ENCODE measurements around the gene ALDH18A1. TPM values are rescaled to one million over a fixed set of nuclear protein-coding genes. Genes with fewer than 3 reads are reported as not detected.

ALDH18A1 gene
- total RNA-seq, 2 experiments from 2014 or later, result 46.8 to 48.7 TPM

- Mint-ChIP-seq H3K4me1 (no peaks in the 10 kb centered on the region), H3K27ac (no peak overlapping the region), H3K4me3 (no peak overlapping the region), H3K9me3 (no peaks in the 10 kb centered on the region), H3K36me3 (no peaks in the 10 kb centered on the region), H3K27me3 (peaks cover 16% of the 10 kb centered on the region)
- no peak for ATAC-seq (ENCODE audit: low read depth)
- POLR2A ChIA-PET, result no interaction called here
- DNase-seq, result no peak
Observed at GRCh38 chr10:95597788-95598187, 58.7 kb downstream of the ALDH18A1 start.

GRCh38 chr10:95588025-95588424, 68.5 kb downstream of the ALDH18A1 start:
- POLR2A ChIA-PET, result no interaction called here
- H3K27me3 Mint-ChIP-seq, result peaks cover 10% of the 10 kb centered on the region
- H3K4me1 Mint-ChIP-seq, result no peaks in the 10 kb centered on the region
- H3K27ac Mint-ChIP-seq, result no peak overlapping the region
- ATAC-seq (ENCODE audit: low read depth) (no peak), DNase-seq (no peak)
- no peaks in the 10 kb centered on the region for H3K36me3 Mint-ChIP-seq
- no peaks in the 10 kb centered on the region for H3K9me3 Mint-ChIP-seq
- H3K4me3 Mint-ChIP-seq, result no peak overlapping the region

GRCh38 chr10:95579835-95580535, 76.5 kb downstream of the ALDH18A1 start:
- DNase-seq (no peak), ATAC-seq (ENCODE audit: low read depth) (no peak)
- H3K36me3 Mint-ChIP-seq, result no peaks in the 10 kb centered on the region
- no peaks in the 10 kb centered on the region for H3K9me3 Mint-ChIP-seq
- H3K27me3 Mint-ChIP-seq, result peaks cover 30% of the 10 kb centered on the region
- no peak overlapping the region for H3K27ac Mint-ChIP-seq
- no peak overlapping the region for H3K4me3 Mint-ChIP-seq
- no peaks in the 10 kb centered on the region for H3K4me1 Mint-ChIP-seq
- POLR2A ChIA-PET, result no interaction called here

- DNase-seq (no peak), ATAC-seq (ENCODE audit: low read depth) (no peak)
- peaks cover 30% of the 10 kb centered on the region for H3K27me3 Mint-ChIP-seq
- POLR2A ChIA-PET, result no interaction called here
- no peak overlapping the region for H3K4me3 Mint-ChIP-seq
- H3K27ac Mint-ChIP-seq, result no peak overlapping the region
- no peaks in the 10 kb centered on the region for H3K9me3 Mint-ChIP-seq
- no peaks in the 10 kb centered on the region for H3K36me3 Mint-ChIP-seq
- no peaks in the 10 kb centered on the region for H3K4me1 Mint-ChIP-seq
Observed at GRCh38 chr10:95579292-95579691, 77.2 kb downstream of the ALDH18A1 start.

GRCh38 chr10:95578619-95579018, 77.9 kb downstream of the ALDH18A1 start:
- Mint-ChIP-seq H3K9me3 (no peaks in the 10 kb centered on the region), H3K27ac (no peak overlapping the region), H3K27me3 (peaks cover 30% of the 10 kb centered on the region), H3K36me3 (no peaks in the 10 kb centered on the region), H3K4me1 (no peaks in the 10 kb centered on the region), H3K4me3 (no peak overlapping the region)
- ATAC-seq (ENCODE audit: low read depth), result no peak
- DNase-seq, result no peak
- POLR2A ChIA-PET, result no interaction called here

GRCh38 chr10:95574649-95575365, 81.7 kb downstream of the ALDH18A1 start:
- H3K4me1 Mint-ChIP-seq, result no peaks in the 10 kb centered on the region
- peaks cover 18% of the 10 kb centered on the region for H3K27me3 Mint-ChIP-seq
- DNase-seq (no peak), ATAC-seq (ENCODE audit: low read depth) (no peak)
- POLR2A ChIA-PET, result no interaction called here
- no peaks in the 10 kb centered on the region for H3K9me3 Mint-ChIP-seq
- H3K27ac Mint-ChIP-seq, result no peak overlapping the region
- no peaks in the 10 kb centered on the region for H3K36me3 Mint-ChIP-seq
- H3K4me3 Mint-ChIP-seq, result no peak overlapping the region

GRCh38 chr10:95573964-95574604, 82.4 kb downstream of the ALDH18A1 start:
- POLR2A ChIA-PET, result no interaction called here
- Mint-ChIP-seq H3K4me3 (no peak overlapping the region), H3K27me3 (peaks cover 15% of the 10 kb centered on the region), H3K9me3 (no peaks in the 10 kb centered on the region), H3K36me3 (no peaks in the 10 kb centered on the region), H3K4me1 (no peaks in the 10 kb centered on the region), H3K27ac (no peak overlapping the region)
- no peak for DNase-seq
- no peak for ATAC-seq (ENCODE audit: low read depth)

- no peaks in the 10 kb centered on the region for H3K9me3 Mint-ChIP-seq
- H3K27ac Mint-ChIP-seq, result no peak overlapping the region
- H3K27me3 Mint-ChIP-seq, result peaks cover 11% of the 10 kb centered on the region
- no peaks in the 10 kb centered on the region for H3K4me1 Mint-ChIP-seq
- POLR2A ChIA-PET, result no interaction called here
- no peaks in the 10 kb centered on the region for H3K36me3 Mint-ChIP-seq
- H3K4me3 Mint-ChIP-seq, result no peak overlapping the region
- DNase-seq, result no peak
- ATAC-seq (ENCODE audit: low read depth), result no peak
Observed at GRCh38 chr10:95573527-95573926, 83.0 kb downstream of the ALDH18A1 start.

- Mint-ChIP-seq H3K36me3 (no peaks in the 10 kb centered on the region), H3K4me1 (no peaks in the 10 kb centered on the region), H3K9me3 (no peaks in the 10 kb centered on the region), H3K27me3 (peaks cover 11% of the 10 kb centered on the region), H3K27ac (no peak overlapping the region), H3K4me3 (no peak overlapping the region)
- ATAC-seq (ENCODE audit: low read depth) (no peak), DNase-seq (no peak)
- POLR2A ChIA-PET, result no interaction called here
Observed at GRCh38 chr10:95572131-95572820, 84.2 kb downstream of the ALDH18A1 start.

- Mint-ChIP-seq H3K9me3 (no peaks in the 10 kb centered on the region), H3K4me3 (no peak overlapping the region), H3K36me3 (no peaks in the 10 kb centered on the region), H3K27ac (no peak overlapping the region), H3K4me1 (no peaks in the 10 kb centered on the region), H3K27me3 (peaks cover 11% of the 10 kb centered on the region)
- POLR2A ChIA-PET, result no interaction called here
- no peak for DNase-seq
- no peak for ATAC-seq (ENCODE audit: low read depth)
Observed at GRCh38 chr10:95571390-95571789, 85.1 kb downstream of the ALDH18A1 start.

- POLR2A ChIA-PET, result no interaction called here
- Mint-ChIP-seq H3K27ac (peak overlapping the region; percentile 19), H3K4me1 (no peaks in the 10 kb centered on the region), H3K36me3 (no peaks in the 10 kb centered on the region), H3K4me3 (no peak overlapping the region), H3K27me3 (peaks cover 20% of the 10 kb centered on the region), H3K9me3 (no peaks in the 10 kb centered on the region)
- no peak for ATAC-seq (ENCODE audit: low read depth)
- no peak for DNase-seq
Observed at GRCh38 chr10:95569368-95569767, 87.1 kb downstream of the ALDH18A1 start.

GRCh38 chr10:95567903-95568630, 88.4 kb downstream of the ALDH18A1 start:
- peaks cover 17% of the 10 kb centered on the region for H3K27me3 Mint-ChIP-seq
- no peak overlapping the region for H3K4me3 Mint-ChIP-seq
- no peaks in the 10 kb centered on the region for H3K36me3 Mint-ChIP-seq
- H3K4me1 Mint-ChIP-seq, result no peaks in the 10 kb centered on the region
- no peaks in the 10 kb centered on the region for H3K9me3 Mint-ChIP-seq
- POLR2A ChIA-PET, result no interaction called here
- no peak for DNase-seq
- ATAC-seq (ENCODE audit: low read depth), result no peak
- H3K27ac Mint-ChIP-seq, result no peak overlapping the region

- Mint-ChIP-seq H3K36me3 (no peaks in the 10 kb centered on the region), H3K4me3 (no peak overlapping the region), H3K4me1 (peaks cover 1% of the 10 kb centered on the region), H3K9me3 (no peaks in the 10 kb centered on the region), H3K27me3 (peaks cover 16% of the 10 kb centered on the region), H3K27ac (no peak overlapping the region)
- DNase-seq (no peak), ATAC-seq (ENCODE audit: low read depth) (no peak)
- POLR2A ChIA-PET, result no interaction called here
Observed at GRCh38 chr10:95566136-95566535, 90.4 kb downstream of the ALDH18A1 start.
